ENCODE measurements around the gene IL24. TPM values are rescaled to one million over a fixed set of nuclear protein-coding genes. Genes with fewer than 3 reads are reported as not detected.
A peak's percentile ranks its signal among the peaks of the same experiment; 100 is the strongest.
"Not testable (repeated sequence)": the region's sequence is repeated elsewhere in the genome, so short reads cannot be mapped to it uniquely, and the experiment has no call there.

The IL24 gene
- polyA plus RNA-seq, 3 donors = 0.16 TPM; not detected in 2

DNA sequence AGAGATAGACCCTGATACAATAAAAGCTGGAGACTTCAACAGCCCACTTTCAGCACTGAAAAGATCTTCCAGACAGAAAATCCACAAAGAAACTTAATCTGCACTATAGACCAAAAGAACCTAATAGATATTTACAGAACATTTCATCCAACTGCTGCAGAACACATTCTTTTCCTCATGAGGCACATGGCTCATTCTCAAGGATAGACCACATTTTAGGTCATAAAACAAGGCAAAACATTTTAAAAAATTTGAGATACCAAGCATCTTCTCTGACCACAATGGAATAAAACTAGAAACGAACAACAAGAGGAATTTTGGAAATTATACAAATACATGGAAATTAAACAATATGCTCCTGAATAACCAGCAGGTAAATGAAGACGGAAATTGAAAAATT, 46.8 kb upstream of the IL24 start:
- H2AFZ ChIP-seq (ENCODE audit: insufficient read depth, low read depth, low read length, poor library complexity, severe bottlenecking) = no peak overlapping the region
- no peaks in the 10 kb centered on the region for H4K20me1 ChIP-seq (ENCODE audit: insufficient read depth, low read length)
- H3K79me2 ChIP-seq (ENCODE audit: insufficient read depth, low read length) = no peaks in the 10 kb centered on the region
- H3K27me3 ChIP-seq (ENCODE audit: control insufficient read depth in 2 of 2, insufficient read depth in 2 of 2, low read length in 2 of 2) = no peaks in the 10 kb centered on the region
- no peaks in the 10 kb centered on the region for H3K4me1 ChIP-seq (ENCODE audit: control insufficient read depth in 1 of 2, insufficient read depth in 2 of 2, low read length in 2 of 2)
- H3K9ac ChIP-seq (ENCODE audit: insufficient read depth, low read length, poor library complexity, severe bottlenecking) = no peak overlapping the region
- no peak overlapping the region for H3K4me3 Mint-ChIP-seq
- no peak overlapping the region for H3K27ac Mint-ChIP-seq
- no peak overlapping the region for H3K4me3 ChIP-seq (replicated peaks in 1 of 3; ENCODE audit: low read depth in 2 of 3, low read length in 3 of 3)
- H3K27ac ChIP-seq (ENCODE audit: low read depth in 1 of 2, low read length in 2 of 2) = no peak overlapping the region
- no peak for DNase-seq
- H3K4me2 ChIP-seq (replicated peaks; ENCODE audit: extremely low read depth, low read length, poor library complexity, severe bottlenecking) = no peak overlapping the region
- peaks cover 2 to 5% (median 3%) of the 10 kb centered on the region in 3 donors for H3K27me3 Mint-ChIP-seq (ENCODE audit: low read depth in 3 of 3)
- WGBS (ENCODE audit: insufficient coverage) = no CpG with 5 or more reads among the region's 2 CpGs
- H3K36me3 Mint-ChIP-seq = no peaks in the 10 kb centered on the region
- H3K9me3 Mint-ChIP-seq = peaks cover 0 to 8% (median 0%) of the 10 kb centered on the region in 7 donors
- no peaks in the 10 kb centered on the region for H3K36me3 ChIP-seq (replicated peaks in 1 of 2; ENCODE audit: control insufficient read depth in 1 of 2, insufficient read depth in 2 of 2, low read length in 2 of 2)
- intact Hi-C loops (cut with micrococcal nuclease) = no loop called here
- H3K4me1 Mint-ChIP-seq = peaks cover 5% of the 10 kb centered on the region
- no peak for TF ChIP-seq CTCF (IDR thresholded peaks at IDR 0.05)
- H3K9me3 ChIP-seq (replicated peaks in 1 of 2; ENCODE audit: control insufficient read depth in 1 of 2, insufficient read depth in 1 of 2, low read length in 2 of 2) = no peaks in the 10 kb centered on the region

- peak; percentile 38 to 85 (median 69) for DNase-seq
- WGBS (ENCODE audit: insufficient coverage) = no CpG with 5 or more reads among the region's 5 CpGs
- Mint-ChIP-seq H3K27me3 (ENCODE audit: low read depth in 3 of 3) (peaks cover 2 to 5% (median 3%) of the 10 kb centered on the region in 3 donors), H3K4me3 (no peak overlapping the region), H3K27ac (peak overlapping the region in 4 of 7 donors; percentile 4 to 59 (median 17)), H3K36me3 (no peaks in the 10 kb centered on the region), H3K9me3 (peaks cover 0 to 8% (median 0%) of the 10 kb centered on the region in 7 donors), H3K4me1 (peaks cover 9% of the 10 kb centered on the region)
- H3K36me3 ChIP-seq (replicated peaks in 1 of 2; ENCODE audit: control insufficient read depth in 1 of 2, insufficient read depth in 2 of 2, low read length in 2 of 2) = no peaks in the 10 kb centered on the region
- no peaks in the 10 kb centered on the region for H3K27me3 ChIP-seq (ENCODE audit: control insufficient read depth in 2 of 2, insufficient read depth in 2 of 2, low read length in 2 of 2)
- H3K27ac ChIP-seq (ENCODE audit: low read depth in 1 of 2, low read length in 2 of 2) = no peak overlapping the region
- no peak overlapping the region for H3K4me2 ChIP-seq (replicated peaks; ENCODE audit: extremely low read depth, low read length, poor library complexity, severe bottlenecking)
- no peaks in the 10 kb centered on the region for H4K20me1 ChIP-seq (ENCODE audit: insufficient read depth, low read length)
- no peaks in the 10 kb centered on the region for H3K79me2 ChIP-seq (ENCODE audit: insufficient read depth, low read length)
- no peak overlapping the region for H3K4me3 ChIP-seq (replicated peaks in 1 of 3; ENCODE audit: low read depth in 2 of 3, low read length in 3 of 3)
- H2AFZ ChIP-seq (ENCODE audit: insufficient read depth, low read depth, low read length, poor library complexity, severe bottlenecking) = no peak overlapping the region
- no peaks in the 10 kb centered on the region for H3K4me1 ChIP-seq (ENCODE audit: control insufficient read depth in 1 of 2, insufficient read depth in 2 of 2, low read length in 2 of 2)
- TF ChIP-seq CTCF (IDR thresholded peaks at IDR 0.05) = no peak
- H3K9ac ChIP-seq (ENCODE audit: insufficient read depth, low read length, poor library complexity, severe bottlenecking) = no peak overlapping the region
- H3K9me3 ChIP-seq (replicated peaks in 1 of 2; ENCODE audit: control insufficient read depth in 1 of 2, insufficient read depth in 1 of 2, low read length in 2 of 2) = no peaks in the 10 kb centered on the region
- intact Hi-C loops (cut with micrococcal nuclease) = no loop called here
Observed at GRCh38 chr1:206851341-206852010, 45.8 kb upstream of the IL24 start.

- H3K27me3 Mint-ChIP-seq (ENCODE audit: low read depth in 3 of 3) = not testable (repeated sequence)
- WGBS (ENCODE audit: insufficient coverage) = no CpG with 5 or more reads among the region's 2 CpGs
Observed at GRCh38 chr1:206852662-206853061, 44.6 kb upstream of the IL24 start.

More at GRCh38 chr1:206852662-206853061, 44.6 kb upstream of the IL24 start:
- H3K36me3 ChIP-seq (replicated peaks in 1 of 2; ENCODE audit: control insufficient read depth in 1 of 2, insufficient read depth in 2 of 2, low read length in 2 of 2); H3K4me1 Mint-ChIP-seq; H3K9me3 Mint-ChIP-seq; intact Hi-C loops (cut with micrococcal nuclease); H3K4me3 Mint-ChIP-seq; H3K4me3 ChIP-seq (replicated peaks in 1 of 3; ENCODE audit: low read depth in 2 of 3, low read length in 3 of 3); H3K27ac ChIP-seq (ENCODE audit: low read depth in 1 of 2, low read length in 2 of 2); H3K4me1 ChIP-seq (ENCODE audit: control insufficient read depth in 1 of 2, insufficient read depth in 2 of 2, low read length in 2 of 2); H3K79me2 ChIP-seq (ENCODE audit: insufficient read depth, low read length); DNase-seq; H3K27ac Mint-ChIP-seq; H3K9ac ChIP-seq (ENCODE audit: insufficient read depth, low read length, poor library complexity, severe bottlenecking); H3K36me3 Mint-ChIP-seq; H3K4me2 ChIP-seq (replicated peaks; ENCODE audit: extremely low read depth, low read length, poor library complexity, severe bottlenecking); H2AFZ ChIP-seq (ENCODE audit: insufficient read depth, low read depth, low read length, poor library complexity, severe bottlenecking); H3K9me3 ChIP-seq (replicated peaks in 1 of 2; ENCODE audit: control insufficient read depth in 1 of 2, insufficient read depth in 1 of 2, low read length in 2 of 2); H4K20me1 ChIP-seq (ENCODE audit: insufficient read depth, low read length); H3K27me3 ChIP-seq (ENCODE audit: control insufficient read depth in 2 of 2, insufficient read depth in 2 of 2, low read length in 2 of 2): not testable (repeated sequence)

Measured in CD14-positive monocyte (primary cell).